GM19043 (cell line): Measurements from ENCODE around the gene ATOH8.

Experiments used
- ATAC-seq: cut with Tn5 transposase; IDR thresholded peaks from one replicate; pipeline ENCODE4 v1.9.1; 2021; ENCODE audit warnings: low read depth; ENCODE audit not compliant: unreplicated experiment

The ATOH8 gene

DNA sequence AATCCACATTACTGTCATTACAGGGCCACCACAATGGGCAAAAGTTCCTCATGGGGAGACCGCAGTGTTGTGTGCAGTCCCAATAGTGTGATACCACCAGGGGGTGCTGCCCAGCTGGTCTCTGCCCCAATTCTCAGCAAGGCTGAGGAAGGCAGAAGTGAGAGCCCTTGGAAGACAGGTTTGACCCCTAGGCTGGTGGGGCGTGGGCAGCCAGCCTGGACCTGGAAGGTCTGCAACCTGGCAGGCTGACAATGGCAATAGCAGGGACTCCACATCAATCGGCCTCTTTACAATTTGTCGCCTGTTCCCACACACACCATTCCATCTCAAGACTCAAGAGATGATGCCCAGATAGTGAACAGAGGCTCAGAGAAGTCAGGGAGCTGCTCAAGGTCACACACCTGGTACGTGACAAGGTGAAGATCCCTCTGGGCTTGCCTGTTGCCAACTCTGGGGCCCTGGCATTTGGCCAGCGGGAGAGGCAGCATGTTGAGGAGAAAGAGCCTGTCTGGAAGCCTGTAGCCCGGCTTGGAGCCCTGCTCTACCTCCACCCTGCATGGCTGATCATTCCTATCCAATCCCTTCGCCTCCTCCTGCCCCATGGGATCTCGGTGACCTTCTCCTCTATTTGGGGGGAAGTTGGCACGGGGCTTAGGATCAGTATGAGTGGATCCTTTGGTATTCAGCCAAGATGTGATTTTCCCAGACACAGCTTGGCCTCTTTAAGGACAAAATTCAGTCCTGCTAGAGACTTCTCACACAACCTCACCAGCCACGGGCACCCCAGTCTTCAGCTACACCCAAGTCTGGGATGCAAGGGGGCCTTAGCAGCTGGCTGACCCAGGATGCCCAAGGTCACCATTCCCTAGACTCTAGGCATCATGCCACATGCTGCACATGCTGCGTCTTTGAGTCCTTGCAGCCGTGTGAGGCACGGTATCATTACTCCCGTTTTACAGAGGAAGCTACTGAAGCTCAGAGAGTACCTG lies 2.9 kb upstream of the ATOH8 start:
- no peak for ATAC-seq

DNA sequence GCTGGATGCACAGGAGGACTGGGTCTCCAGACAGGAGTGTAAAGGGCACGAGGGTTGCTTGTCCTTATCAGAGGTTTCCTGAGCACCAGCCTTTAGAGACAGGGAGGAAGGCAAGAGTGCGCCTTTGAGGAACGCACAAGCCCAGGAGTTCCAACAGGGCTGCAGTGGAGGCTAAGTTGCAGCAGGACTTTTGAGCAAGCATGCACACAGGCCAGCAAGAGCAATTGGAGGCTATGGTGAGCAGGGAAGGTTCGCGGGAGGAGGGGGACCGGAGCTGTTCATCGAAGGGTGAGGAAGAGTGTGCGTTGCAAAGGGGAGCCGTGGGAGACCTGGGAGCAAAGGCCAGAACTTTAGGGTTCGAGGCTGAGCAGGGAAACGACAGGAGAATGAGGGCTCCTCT lies 2.2 kb upstream of the ATOH8 start:
- ATAC-seq = no peak

DNA sequence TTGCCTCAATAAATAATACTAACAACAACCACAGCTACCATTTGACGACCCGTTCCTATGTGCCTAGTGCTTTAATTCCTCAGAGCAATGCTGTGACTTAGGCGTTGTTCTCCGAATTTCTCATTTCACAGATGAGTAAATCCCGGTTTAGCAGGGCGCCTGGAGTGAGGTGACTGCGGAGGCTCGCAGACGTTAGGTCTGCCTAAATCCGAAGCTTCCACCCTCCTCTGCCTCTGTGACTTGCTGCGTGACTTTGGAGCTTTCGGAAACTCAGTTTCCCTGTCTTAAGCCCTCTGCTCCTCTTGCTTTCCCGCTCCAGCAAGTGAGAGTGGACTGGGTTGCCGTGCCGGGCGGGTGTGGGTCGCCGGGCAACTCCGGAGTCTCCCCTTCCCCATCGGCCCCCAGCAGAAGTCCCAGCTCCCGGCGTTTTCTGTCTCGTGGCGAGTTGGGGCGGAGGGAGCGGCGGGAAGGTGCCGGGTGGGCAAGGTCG lies 711 bp upstream of the ATOH8 start:
- ATAC-seq = no peak

DNA sequence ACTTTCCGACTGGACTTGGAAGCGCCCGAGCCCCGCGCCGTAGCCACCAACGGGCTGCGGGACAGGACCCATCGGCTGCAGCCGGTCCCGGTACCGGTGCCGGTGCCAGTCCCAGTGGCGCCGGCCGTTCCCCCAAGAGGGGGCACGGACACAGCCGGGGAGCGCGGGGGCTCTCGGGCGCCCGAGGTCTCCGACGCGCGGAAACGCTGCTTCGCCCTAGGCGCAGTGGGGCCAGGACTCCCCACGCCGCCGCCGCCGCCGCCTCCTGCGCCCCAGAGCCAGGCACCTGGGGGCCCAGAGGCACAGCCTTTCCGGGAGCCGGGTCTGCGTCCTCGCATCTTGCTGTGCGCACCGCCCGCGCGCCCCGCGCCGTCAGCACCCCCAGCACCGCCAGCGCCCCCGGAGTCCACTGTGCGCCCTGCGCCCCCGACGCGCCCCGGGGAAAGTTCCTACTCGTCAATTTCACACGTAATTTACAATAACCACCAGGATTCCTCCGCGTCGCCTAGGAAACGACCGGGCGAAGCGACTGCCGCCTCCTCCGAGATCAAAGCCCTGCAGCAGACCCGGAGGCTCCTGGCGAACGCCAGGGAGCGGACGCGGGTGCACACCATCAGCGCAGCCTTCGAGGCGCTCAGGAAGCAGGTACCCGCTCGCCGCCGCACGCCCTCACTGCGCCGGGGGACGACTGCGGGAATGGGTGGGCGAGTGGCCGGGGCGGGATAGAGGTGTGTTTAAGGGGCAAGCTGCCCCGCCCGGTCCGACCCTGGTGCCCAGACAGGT lies 713 bp downstream of the ATOH8 start:
- ATAC-seq = no peak

DNA sequence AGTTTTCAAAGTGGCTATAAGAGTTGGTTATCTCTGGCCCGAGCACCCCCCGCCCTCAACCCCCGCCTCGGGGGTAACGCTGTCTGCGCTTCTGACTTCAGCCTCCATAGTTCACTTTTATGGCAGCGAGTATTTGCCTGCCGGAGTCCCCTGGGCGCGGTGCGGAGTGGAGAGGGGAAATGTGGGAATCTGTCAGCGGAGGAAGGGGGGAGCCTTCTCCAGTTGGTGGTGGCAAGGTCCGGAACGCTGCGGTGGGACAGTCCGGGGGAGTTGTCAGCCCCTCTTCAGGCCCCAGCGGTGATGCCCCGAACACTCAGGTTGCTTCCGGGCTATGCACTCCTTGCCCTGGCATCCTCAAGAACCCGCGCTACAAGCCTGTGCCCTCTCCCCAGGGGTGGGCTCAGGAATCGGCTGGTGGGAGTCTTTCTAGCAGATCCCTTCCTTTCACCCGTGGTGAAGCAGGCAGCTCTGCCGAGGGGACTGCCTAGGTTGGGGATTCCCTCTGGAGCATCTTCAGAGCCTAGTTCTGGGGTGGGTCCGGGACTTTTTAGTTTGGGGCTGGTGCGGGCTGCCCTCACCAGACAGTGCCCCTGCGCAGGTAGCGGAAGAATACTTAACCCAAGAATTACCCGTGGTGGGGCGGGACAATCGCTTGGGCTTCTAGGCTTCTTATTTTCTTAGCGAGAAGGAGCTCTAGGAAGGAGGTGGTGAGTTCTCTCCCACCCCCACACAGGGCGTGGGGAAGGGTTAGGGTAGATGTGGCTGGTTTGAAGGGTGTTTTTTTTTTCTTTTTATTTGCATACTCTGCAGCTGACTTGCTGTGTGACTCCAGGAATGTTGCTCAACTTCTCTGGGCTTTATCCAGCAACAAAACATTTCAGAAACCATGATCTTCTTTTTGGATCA lies 1.6 kb downstream of the ATOH8 start:
- ATAC-seq = no peak

DNA sequence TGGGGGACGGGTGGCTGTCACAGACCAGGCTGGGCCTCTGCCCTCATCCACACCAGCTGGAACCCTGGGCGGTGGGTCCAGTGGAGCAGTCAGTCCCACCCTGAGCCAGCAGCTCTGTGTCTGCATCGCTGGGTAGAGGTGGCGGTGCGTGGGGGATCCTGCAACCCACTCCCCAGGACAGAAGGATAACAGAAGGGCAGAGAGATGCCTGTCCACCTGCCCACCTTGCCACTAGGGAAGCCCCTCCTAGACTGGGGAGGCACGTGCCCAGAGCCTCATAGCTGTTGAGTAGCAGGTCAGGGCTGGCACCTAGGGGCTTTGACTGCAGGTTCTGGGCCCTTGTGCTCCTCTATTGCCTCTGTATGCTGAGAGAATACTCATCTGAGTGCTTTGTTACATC lies 2.4 kb downstream of the ATOH8 start:
- no peak for ATAC-seq

DNA sequence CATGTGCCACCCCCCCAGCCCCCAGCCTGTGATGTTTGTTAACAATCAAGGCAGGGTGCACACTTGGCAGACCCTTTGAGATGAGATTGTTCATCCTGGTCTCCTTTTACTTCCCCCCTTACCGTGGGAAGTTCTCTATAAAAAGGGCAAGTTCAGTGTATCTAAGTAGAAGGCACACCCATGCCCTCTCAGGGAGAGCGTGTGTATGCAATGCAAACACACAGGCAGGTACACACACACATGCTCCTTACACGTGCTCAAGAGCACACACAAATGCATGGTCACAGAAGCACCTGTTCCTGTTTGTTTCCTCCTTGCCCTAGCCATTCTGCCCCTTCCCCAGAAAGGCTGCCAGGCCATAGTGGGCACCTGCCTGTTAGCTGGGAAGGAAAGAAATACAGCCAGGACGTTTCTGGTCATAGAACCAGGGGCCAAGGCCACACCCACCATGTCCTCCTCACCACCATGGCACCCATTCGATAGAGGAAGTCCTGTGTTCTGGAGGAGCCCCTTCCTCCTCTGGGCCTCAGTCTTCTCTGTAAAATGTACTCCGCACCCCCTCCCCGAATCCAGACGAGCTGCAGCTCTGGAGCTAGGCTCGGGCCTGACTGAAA lies 3.1 kb downstream of the ATOH8 start:
- no peak for ATAC-seq

DNA sequence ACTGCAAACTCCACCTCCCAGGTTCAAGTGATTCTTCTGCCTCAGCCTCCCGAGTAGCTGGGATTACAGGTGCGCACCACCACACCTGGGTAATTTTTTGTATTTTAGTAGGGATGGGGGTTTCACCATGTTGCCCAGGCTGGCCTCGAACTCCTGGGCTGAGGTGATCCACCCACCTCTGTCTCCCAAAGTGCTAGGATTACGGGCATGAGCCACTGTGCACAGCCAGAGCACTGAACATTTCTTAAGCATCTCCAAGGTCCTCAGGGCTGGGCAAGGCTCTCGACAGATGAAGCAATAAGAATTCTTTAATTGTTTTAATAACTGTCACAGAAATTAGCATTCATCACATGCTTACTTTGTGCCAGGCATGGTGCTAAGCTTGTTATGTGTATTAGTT lies 4.1 kb downstream of the ATOH8 start:
- ATAC-seq = no peak

DNA sequence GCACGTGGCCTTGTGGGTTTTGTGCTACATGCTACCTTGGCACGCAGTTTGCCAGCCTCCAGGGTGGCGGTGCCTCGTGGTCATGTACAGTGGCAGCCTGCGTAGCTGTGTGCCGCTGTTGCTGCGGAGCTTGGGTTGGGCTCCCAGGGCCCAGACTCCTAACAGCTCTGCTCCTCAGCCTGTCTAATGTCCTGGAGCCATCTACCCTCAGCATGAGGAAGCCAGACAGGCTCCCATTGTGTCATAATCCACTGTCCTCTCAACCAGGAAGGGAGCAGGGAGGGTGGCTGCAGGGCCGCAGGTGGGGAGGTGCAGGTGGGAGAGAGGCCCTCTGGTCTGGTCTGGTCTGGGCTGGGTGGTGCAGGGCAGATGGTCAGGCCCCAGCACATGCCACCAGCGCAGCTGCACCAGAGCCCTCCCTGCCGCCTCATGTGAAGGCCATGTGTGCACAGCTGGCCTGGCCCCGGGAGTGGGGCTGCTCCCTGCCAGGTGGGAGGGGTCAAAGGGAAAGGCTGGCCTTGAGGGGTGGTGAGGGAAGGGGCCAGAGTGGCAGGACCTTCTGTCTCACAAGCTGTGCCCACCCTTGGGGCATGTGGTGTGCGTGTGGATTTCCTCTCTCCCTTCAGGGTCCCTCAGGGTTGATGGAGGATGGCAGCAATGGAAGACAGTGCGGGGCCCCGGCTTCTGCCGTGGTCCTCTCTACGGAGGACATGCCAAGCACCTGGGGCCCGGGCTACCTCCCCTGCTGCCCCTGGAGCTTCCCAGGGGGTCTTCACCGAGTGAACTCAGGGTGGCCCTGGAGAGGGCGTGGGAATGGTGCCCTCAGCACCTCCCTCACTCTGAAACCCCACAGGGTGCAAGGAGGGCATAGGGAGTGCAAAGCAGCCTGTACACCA lies 4.8 kb downstream of the ATOH8 start:
- ATAC-seq = no peak

DNA sequence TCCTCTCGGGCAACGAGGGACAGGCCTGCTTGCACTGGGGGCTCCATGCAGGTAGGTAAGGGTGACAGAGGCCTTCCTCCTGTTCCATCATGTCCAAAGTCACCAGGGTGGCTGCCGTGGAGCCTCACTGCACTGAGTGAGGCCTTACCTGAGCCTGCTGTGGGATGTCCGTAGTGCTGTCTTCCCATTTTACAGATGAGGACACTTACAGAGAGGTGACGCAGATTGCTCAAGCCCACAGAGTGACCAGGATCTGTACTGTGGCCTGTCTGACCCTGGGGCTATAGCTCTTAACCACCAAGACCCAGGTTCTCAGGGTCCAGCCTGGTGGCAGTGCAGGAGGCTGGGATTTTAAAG lies 5.4 kb downstream of the ATOH8 start:
- no peak for ATAC-seq

DNA sequence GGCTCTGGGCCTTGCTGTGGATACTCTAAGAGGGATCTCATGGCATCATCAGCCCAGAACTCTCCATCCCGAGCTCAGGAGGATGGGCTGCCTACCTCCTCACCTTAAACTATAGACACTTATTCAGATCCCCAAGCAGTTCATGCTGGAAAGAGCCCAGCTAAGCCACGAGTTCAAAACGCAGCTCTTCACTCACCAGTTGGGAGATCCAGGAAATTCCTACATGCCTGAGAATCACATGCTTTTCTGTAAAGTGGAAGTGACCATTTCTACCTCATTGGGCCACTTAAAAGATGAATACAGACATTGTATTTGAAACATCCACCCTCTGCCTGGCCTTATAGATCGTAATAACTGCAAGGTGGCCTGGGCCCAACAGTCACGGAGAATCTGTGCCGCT lies 6.6 kb downstream of the ATOH8 start:
- no peak for ATAC-seq

DNA sequence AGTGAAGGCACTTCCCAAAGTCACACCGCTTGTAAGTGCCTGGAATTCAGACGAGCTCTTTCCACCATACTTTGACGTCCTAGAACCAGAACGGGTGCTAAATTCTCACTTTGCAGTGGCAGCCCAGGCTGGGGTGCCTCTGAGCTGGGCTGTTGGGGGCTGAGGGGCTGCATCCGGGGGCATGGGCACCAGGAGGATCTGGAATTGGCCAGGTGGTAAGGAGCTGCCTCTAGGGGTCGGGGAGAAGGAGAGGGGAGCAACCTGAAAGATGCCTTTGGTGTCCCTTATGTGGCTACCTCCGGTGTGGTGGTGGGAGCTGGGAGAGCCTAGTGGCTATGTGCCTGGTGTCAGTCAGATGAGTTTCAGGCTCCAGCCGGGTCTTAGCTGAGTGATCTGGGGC lies 7.1 kb downstream of the ATOH8 start:
- no peak for ATAC-seq

DNA sequence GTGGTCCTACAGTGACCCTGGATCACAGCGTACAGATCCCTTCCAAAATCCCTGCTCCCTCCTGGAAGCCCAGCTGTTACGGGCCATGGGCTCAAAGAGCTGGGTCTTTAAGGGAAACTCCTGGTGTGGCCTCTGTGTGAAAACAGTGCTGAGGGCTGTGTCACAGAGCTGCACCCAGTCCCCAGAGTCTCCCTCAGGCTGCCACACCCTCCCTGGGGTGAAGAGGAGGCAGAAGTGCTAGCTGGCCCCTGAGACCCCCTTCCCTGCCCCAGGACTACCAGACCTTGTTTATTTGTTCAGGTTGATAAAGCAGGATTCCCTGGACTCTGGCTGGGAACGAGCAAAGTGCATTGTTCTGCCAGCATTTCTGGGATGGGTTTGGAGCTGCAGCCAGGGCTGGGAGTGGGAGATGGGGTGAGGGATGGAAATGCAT lies 7.7 kb downstream of the ATOH8 start:
- no peak for ATAC-seq

DNA sequence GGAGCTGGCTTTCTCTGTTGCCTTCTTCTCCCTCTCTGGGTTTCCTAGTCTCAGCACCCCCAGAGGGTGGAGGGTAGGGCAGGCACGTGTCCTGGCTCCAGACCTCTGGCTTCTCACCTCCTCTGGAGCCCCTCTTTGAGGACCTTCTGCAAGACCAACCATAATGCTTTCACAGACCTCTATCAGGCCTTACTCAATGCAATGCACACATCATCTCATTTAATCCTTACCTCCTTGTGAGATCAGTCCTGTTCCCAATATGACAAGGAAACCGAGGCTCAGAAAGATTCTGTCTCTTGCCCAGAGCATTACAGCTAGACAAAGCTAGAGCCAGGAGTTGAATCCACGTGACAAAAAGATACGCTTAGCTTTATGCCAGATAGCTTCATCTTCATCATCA lies 8.2 kb downstream of the ATOH8 start:
- ATAC-seq = no peak

DNA sequence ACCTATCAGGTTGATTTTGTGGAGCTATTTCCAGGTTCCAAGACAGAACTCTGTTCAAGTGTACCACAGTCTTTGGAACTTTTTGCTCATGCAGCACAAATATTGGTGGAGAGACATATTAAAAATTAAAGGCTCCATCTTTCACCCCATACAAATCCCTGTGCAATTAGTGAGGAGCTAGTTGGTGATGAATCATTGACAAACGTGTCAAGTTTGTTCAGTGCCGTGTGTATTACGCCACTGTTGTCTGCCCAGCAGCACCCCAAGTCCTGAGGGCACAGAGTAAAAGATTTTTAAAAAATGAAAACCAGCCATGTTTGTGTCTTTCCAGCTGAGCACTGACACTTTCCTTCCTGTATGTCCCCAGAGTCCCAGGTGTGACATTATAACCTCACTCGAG lies 9.3 kb downstream of the ATOH8 start:
- ATAC-seq = no peak

DNA sequence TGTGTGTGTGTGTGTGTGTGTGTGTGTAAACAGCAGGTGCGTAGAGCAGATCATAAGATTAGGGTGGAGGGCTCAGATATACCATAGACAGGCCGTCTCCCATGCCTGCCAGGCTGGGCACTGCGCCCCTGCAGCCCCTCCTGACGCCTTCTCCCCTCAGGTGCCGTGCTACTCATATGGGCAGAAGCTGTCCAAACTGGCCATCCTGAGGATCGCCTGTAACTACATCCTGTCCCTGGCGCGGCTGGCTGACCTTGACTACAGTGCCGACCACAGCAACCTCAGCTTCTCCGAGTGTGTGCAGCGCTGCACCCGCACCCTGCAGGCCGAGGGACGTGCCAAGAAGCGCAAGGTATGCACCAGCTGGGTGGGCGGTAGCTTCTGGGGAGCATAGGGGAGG lies 10.0 kb downstream of the ATOH8 start:
- ATAC-seq = no peak

DNA sequence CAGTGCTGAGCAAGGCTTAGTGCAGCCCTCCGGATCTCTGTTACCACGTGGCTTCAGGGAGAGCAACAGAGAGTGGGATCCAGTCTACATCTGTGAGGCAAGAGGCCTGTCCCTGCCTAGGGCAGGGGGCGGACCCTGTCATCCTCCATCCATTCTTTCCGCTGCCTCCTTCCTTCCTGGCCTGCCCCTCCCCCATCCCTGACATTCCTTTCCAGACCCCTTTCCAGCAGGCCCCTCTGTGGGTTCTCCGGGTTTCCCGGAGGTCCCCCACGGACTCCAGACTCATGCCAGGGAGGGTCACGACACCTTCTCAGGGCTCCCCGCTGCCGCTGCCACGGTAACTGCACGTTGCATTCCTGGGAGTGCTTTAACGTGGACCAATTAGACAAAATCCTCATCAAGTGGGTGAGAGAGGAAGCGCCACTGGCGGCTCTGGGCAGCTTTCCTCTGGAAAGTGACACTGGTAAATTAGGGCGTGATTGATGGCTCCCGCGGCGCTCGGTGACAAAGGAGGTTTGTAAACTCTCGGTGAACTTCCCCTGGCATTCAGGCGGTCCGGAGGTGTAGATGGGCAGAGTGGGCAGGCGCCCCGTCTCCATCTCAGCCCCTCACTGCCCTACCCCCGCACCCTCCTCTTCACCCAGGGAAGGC lies 11.4 kb downstream of the ATOH8 start:
- no peak for ATAC-seq

DNA sequence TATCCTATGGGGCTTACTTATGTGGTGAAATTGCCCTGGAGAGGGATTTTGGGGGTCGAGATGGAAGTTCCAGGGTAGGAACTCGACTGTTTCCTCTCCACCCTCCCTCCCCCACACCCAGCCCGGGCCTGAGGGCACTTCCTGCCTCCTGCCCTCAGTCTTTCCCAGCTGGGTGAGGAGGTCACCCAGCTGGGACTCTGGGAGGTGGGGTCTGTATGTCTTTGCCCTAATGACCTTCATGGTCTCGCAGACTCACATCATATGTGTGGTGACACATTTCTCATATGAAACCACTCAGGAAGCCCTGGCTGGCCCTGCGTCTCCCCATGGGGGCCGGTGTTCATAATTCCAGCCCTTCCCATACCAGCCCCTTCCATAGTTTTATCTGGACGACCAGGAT lies 12.4 kb downstream of the ATOH8 start:
- no peak for ATAC-seq
